ENCODE results near the gene CALHM3. TPM values are rescaled to one million over a fixed set of nuclear protein-coding genes. Genes with fewer than 3 reads are reported as not detected.
A peak's percentile ranks its signal among the peaks of the same experiment; 100 is the strongest.

Gene CALHM3
- total RNA-seq, 1 experiment from 2014 or later = not detected

DNA sequence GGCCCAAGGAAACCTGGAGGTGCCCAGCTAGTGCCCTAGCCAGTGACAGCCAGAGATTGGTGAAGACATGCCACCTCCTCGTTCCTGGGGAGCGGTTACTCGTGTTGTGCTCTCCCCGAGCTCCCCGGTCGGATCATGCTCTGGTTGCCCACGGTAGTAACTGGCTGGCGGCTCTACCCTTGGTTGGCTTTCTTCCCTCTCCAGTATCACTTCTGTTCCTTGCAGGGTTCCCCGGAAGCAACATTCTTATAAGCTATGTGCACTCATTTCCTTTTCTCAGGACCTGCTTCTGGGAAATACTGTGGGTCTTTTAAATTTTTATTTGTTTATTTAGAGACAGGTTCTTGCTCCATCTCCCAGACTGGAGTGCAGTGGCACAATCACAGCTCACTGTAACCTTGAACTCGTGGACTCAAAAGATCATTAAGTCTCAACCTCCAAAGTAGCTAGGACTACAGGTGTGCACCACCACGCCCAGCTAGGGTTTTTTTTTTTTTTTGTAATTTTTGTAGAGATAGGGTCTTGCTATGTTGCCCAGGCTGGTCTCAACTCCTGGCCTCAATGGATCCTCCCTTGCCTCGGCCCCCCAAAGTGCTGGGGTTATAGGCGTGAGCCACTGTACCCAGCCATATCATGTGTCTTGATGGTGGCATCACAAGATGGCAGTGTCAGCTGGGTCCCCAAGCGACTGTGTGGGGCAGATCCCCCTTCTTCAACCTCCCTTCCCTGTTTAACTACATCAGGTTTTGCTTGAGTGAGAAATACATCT lies 13.4 kb downstream of the CALHM3 start:
- Histone ChIP-seq H3K27me3 (no peaks in the 10 kb centered on the region), H3K36me3 (no peaks in the 10 kb centered on the region), H3K4me3 (no peak overlapping the region), H3K9me3 (no peaks in the 10 kb centered on the region)
- DNase-seq = no peak

DNA sequence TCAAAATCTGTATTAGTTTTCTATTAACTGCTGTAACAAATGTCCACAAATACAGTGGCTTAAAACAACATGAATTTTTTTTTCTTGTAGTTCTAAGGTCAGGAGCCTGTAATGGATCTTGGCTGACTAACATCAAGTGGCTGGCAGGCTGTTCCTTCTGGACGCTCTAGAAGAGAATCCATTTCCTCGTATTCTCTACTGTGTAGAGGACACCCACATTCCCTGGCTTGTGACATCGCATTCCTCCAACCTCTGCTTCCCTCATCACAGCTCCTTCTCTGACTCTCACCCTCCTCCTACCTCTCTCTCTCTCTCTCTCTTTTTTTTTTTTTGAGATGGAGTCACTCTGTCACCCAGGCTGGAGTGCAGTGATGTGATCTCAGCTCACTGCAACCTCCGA lies 15.5 kb downstream of the CALHM3 start:
- Histone ChIP-seq H3K4me3 (no peak overlapping the region), H3K9me3 (no peaks in the 10 kb centered on the region), H3K36me3 (no peaks in the 10 kb centered on the region), H3K27me3 (no peaks in the 10 kb centered on the region)
- no peak for DNase-seq

DNA sequence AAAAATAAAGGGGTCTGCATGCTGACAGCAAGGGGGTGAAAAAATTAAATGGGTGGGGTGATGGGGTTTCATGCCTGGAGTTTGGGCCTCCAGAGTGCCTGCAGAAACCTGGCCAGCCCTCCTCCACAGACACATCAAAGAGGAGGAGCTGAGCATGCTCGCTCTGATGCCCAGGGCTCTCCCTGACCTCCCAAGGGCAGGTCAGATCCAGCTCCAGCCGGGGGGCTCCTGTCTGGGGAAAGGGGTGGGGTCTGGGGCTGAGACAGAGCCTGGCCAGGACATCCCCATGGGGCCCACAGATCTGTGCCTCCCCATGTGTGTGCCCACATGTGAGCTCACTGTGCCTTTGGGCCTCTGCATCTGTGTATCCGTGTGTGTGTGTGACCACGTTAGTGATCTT lies 19.4 kb downstream of the CALHM3 start:
- Histone ChIP-seq H3K9me3 (no peaks in the 10 kb centered on the region), H3K36me3 (no peaks in the 10 kb centered on the region), H3K4me3 (no peak overlapping the region), H3K27me3 (no peaks in the 10 kb centered on the region)
- no peak for DNase-seq

DNA sequence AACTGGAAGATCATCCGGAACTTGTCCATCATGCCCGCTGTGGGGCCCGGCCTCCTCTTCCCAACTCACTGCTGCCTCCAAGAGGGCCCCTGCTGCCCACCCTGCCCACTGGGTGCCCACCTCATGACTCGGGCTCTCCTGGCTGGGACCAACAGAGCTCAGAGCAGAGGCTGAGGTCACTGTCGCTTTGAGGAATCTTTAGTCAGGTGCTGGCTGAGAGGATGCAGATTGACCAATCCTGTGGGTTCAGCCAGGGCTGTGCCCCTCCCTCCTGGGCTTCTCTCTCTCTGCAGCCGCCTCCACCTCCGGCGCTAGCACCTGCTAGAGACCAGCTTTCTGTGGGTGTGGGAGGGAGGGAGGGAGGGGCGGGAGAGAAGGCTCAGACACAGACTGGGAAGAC lies 20.3 kb downstream of the CALHM3 start, which contains the start of gene CALHM1:
CALHM1 (minus strand) TSS at position 181 of the 400 bp plus-strand sequence; CDS start at position 32, 149 bp downstream.
- Histone ChIP-seq H3K27me3 (no peaks in the 10 kb centered on the region), H3K36me3 (no peaks in the 10 kb centered on the region), H3K4me3 (no peak within 1 kb of the TSS), H3K9me3 (no peaks in the 10 kb centered on the region)
- DNase-seq = no peak

- Histone ChIP-seq H3K27me3 (no peaks in the 10 kb centered on the region), H3K36me3 (no peaks in the 10 kb centered on the region), H3K4me3 (no peak overlapping the region), H3K9me3 (no peaks in the 10 kb centered on the region)
- no peak for DNase-seq
Observed at GRCh38 chr10:103457896-103458583, 21.0 kb downstream of the CALHM3 start.

- Histone ChIP-seq H3K9me3 (no peaks in the 10 kb centered on the region), H3K4me3 (no peak overlapping the region), H3K36me3 (no peaks in the 10 kb centered on the region), H3K27me3 (no peaks in the 10 kb centered on the region)
- DNase-seq = no peak
Observed at GRCh38 chr10:103457176-103457712, 21.8 kb downstream of the CALHM3 start.

GRCh38 chr10:103456074-103456660 lies 22.9 kb downstream of the CALHM3 start:
- no peak for DNase-seq
- Histone ChIP-seq H3K4me3 (no peak overlapping the region), H3K27me3 (no peaks in the 10 kb centered on the region), H3K9me3 (no peaks in the 10 kb centered on the region), H3K36me3 (no peaks in the 10 kb centered on the region)

DNA sequence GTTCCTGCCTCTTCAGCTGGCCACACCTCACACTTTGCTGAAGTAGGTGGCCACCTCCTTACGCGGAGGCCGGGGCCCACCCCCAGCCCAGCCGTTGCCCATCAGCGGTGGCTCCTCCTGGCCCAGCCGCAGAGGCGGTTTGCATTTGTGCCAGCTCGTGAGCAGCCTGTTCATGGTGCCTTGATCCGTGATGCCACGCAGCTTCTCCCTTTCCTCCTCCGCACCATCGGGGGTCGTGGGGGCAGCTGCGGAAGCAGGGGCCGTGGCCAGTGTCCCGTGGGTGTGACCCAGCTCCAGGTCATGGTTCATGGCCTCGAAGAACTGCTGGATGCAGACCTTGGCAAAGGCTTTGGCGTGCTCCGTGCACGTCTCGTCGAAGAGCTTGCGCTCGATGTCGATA lies 23.8 kb downstream of the CALHM3 start:
- H3K36me3 ChIP-seq = no peaks in the 10 kb centered on the region
- H3K9me3 ChIP-seq = no peaks in the 10 kb centered on the region
- no peak for DNase-seq
- H3K4me3 ChIP-seq = no peak overlapping the region
- no peaks in the 10 kb centered on the region for H3K27me3 ChIP-seq

DNA sequence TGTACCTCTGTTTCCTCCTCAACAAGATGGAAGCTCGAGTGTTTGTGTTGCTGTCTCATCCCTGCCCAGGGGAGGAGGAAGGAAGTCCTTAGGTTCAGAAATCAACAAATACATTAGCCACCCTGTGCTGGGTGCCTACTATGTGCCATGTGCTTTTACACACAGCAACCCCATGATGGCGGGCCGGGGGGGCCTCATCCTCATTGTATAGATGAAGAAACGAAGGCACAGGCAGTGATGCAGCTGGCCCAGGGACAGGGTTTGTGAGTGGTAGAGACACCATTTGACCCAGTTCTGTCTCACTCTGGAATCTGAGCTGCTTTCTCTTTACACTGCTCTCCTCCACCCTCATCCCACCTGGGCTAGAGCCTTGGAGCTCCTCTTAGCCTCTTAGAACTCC lies 25.0 kb downstream of the CALHM3 start:
- Histone ChIP-seq H3K4me3 (no peak overlapping the region), H3K36me3 (peaks cover 9% of the 10 kb centered on the region), H3K27me3 (no peaks in the 10 kb centered on the region), H3K9me3 (no peaks in the 10 kb centered on the region)
- no peak for DNase-seq

DNA sequence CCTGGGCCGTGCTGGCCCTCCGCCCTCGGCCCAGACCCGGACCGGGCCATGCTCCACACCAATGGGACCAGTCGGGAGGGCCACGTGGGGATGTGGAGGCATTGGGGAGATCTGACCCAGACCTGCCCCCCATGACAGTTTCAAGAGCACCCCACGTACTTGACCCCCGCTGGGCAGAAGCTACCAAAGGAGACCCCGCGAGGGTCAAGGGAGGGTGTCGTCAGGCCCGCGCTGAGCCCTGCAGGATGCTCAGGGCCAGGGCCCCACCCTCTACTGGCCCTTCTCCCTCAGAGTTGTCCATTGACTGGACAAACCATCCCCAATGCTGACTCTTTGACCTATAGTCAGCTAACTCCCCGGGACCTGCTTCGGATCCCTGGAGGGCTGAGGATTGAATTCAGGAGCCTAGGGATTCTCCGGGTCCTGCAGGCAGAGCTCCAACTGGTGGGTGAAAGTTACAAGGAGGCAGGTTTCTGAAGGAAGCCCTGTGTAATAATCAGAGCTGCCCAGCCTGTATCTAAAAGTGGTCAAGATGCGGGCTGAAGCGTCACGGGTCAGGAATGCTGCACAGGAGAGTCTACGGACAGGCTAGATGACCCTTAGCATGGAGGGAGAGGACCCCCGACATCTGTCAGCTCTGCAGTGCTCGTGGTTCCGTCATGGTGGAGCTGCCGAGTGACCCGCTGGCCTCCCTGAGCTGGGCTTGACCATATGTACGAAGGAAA lies 26.4 kb downstream of the CALHM3 start:
- Histone ChIP-seq H3K9me3 (no peaks in the 10 kb centered on the region), H3K36me3 (peaks cover 18% of the 10 kb centered on the region), H3K4me3 (no peak overlapping the region), H3K27me3 (no peaks in the 10 kb centered on the region)
- no peak for DNase-seq

DNA sequence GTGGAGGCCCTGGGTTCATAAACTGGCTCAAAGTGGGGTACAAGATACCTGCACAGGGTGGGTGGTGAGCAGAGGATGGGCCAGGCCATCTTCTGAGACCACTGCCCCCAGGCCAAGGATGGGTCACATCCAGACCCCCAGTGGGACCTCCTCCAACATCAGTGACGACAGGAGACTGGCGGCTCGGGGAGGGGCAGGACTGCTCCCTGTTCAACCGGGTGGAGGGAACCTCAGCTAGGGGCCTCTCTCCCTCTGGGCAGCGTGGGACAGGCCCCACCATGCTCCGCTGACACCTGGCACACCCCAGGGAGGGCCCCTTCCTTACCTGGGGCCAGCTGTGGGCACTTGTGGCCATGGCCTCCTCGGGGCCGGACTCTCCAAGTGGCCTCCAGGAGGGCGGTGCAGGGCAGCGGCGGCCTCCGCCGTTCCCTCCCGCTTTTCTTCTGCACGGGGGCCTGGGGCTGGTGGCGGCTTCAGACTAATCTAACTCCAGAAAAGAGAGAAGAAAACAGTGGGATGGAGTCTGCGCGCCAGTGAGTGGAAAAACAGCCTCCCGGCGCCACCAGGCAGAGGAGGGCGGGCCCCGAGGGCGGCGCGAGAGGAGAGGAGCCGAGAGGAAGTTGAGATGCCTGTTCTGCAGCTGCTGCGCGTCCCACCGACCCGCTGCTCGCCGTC lies 27.1 kb downstream of the CALHM3 start, which contains the start of gene CALHM2:
CALHM2 (minus strand) TSS at position 540 of the 675 bp plus-strand sequence. CDS start 2,429 bp downstream, outside the sequence.
- peaks cover 25% of the 10 kb centered on the region for H3K36me3 ChIP-seq
- no peaks in the 10 kb centered on the region for H3K9me3 ChIP-seq
- no peaks in the 10 kb centered on the region for H3K27me3 ChIP-seq
- DNase-seq = no peak
- H3K4me3 ChIP-seq = no peak within 1 kb of the TSS

- Histone ChIP-seq H3K27me3 (no peaks in the 10 kb centered on the region), H3K4me3 (no peak overlapping the region), H3K36me3 (peaks cover 32% of the 10 kb centered on the region), H3K9me3 (no peaks in the 10 kb centered on the region)
- peak; percentile 72 for DNase-seq
Observed at GRCh38 chr10:103451091-103451813, 27.8 kb downstream of the CALHM3 start.

DNA sequence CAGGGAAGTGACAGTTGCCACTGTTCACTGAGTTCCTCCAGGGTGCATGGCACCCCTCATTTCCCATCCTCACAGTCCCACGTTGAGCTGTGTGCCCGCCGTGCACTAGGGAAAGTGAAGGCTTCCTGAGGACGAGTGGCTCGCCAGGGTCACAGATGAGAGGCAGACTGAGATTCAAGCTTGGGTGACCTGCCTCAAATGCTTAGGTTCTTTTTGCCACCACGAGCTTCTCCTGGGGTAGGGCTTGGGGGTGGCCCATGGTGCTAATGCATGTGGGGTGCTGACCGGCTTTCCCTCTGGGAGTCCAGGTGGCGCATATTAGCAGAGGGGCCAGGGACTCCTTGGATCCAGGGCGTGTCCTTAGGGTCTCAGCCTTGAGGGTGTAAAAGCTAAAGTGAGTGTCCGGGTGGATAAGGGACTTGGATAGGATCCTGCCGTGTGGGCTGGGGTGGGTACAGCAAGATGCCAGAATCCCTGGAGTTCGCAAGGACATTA lies 28.8 kb downstream of the CALHM3 start:
- Histone ChIP-seq H3K36me3 (peaks cover 42% of the 10 kb centered on the region), H3K9me3 (no peaks in the 10 kb centered on the region), H3K4me3 (no peak overlapping the region), H3K27me3 (no peaks in the 10 kb centered on the region)
- no peak for DNase-seq

- H3K9me3 ChIP-seq = no peaks in the 10 kb centered on the region
- DNase-seq = no peak
- H3K36me3 ChIP-seq = peaks cover 50% of the 10 kb centered on the region
- H3K27me3 ChIP-seq = no peaks in the 10 kb centered on the region
- no peak overlapping the region for H3K4me3 ChIP-seq
Observed at GRCh38 chr10:103449208-103450144, 29.6 kb downstream of the CALHM3 start.

Data from MG63 (cell line).